ENCODE data around the gene PTHLH.

The PTHLH gene

GRCh38 chr12:27972721-27973120 lies at the start of gene PTHLH:
PTHLH (minus strand) TSS chr12:27972733; CDS start chr12:27969494, 3,239 bp downstream.
- no peak for TF ChIP-seq CTCF (IDR thresholded peaks at IDR 0.05; ENCODE audit: insufficient read depth, low read depth, low read length, missing control alignments)
- H3K4me3 ChIP-seq (ENCODE audit: low read depth, low read length), result no peak within 1 kb of the TSS
- DNase-seq (ENCODE audit: low read depth), result no peak

- H3K4me3 ChIP-seq (ENCODE audit: low read depth, low read length), result no peak overlapping the region
- no peak for DNase-seq (ENCODE audit: low read depth)
- TF ChIP-seq CTCF (IDR thresholded peaks at IDR 0.05; ENCODE audit: insufficient read depth, low read depth, low read length, missing control alignments), result no peak
These were observed 49.2 kb upstream of the PTHLH start for GRCh38 chr12:28021704-28022103.

- no peak for TF ChIP-seq CTCF (IDR thresholded peaks at IDR 0.05; ENCODE audit: insufficient read depth, low read depth, low read length, missing control alignments)
- H3K4me3 ChIP-seq (ENCODE audit: low read depth, low read length), result no peak overlapping the region
- DNase-seq (ENCODE audit: low read depth), result no peak
These were observed 45.3 kb upstream of the PTHLH start for GRCh38 chr12:28017873-28018255.

- no peak overlapping the region for H3K4me3 ChIP-seq (ENCODE audit: low read depth, low read length)
- no peak for DNase-seq (ENCODE audit: low read depth)
- no peak for TF ChIP-seq CTCF (IDR thresholded peaks at IDR 0.05; ENCODE audit: insufficient read depth, low read depth, low read length, missing control alignments)
These were observed 44.8 kb upstream of the PTHLH start for GRCh38 chr12:28017126-28017872.

- no peak overlapping the region for H3K4me3 ChIP-seq (ENCODE audit: low read depth, low read length)
- TF ChIP-seq CTCF (IDR thresholded peaks at IDR 0.05; ENCODE audit: insufficient read depth, low read depth, low read length, missing control alignments), result no peak
- DNase-seq (ENCODE audit: low read depth), result no peak
These were observed 42.6 kb upstream of the PTHLH start for GRCh38 chr12:28015165-28015564.

- no peak overlapping the region for H3K4me3 ChIP-seq (ENCODE audit: low read depth, low read length)
- no peak for DNase-seq (ENCODE audit: low read depth)
- TF ChIP-seq CTCF (IDR thresholded peaks at IDR 0.05; ENCODE audit: insufficient read depth, low read depth, low read length, missing control alignments), result no peak
These were observed 41.7 kb upstream of the PTHLH start for GRCh38 chr12:28014196-28014595.

All from GM12865 (cell line).